OCI-LY1 (cell line): ENCODE results near the gene MACROD2.

Experiments
- CTCF ChIP-seq: fragments of 200-600 bp; sonication (generic), shearing (Covaris generic); IDR thresholded peaks from 2 replicates; pipeline ENCODE4 v1.5.1; 2017; ENCODE audit warnings: mild to moderate bottlenecking, antibody characterized with exemption, low read length, moderate library complexity, mixed read lengths
- EZH2 ChIP-seq: fragments of 200-600 bp; sonication (generic), shearing (Covaris generic); IDR thresholded peaks from 2 replicates; pipeline ENCODE4 v1.8.0; 2017; ENCODE audit warnings: borderline replicate concordance, mixed run types, mild to moderate bottlenecking, antibody characterized with exemption, low read length, moderate library complexity, mixed read lengths

GRCh38 chr20:15700147-15700765, 1704.9 kb downstream of the MACROD2 start:
- no peak for TF ChIP-seq CTCF
- no peak for TF ChIP-seq EZH2
